GM20000 (cell line): ENCODE data around the gene TPPP3.

ENCODE experiments used
- DNase-seq: peaks from one replicate; pipeline ENCODE4 v3.0.0; 2012; ENCODE audit warnings: low spot score
- CTCF ChIP-seq: IDR thresholded peaks from 2 replicates; pipeline ENCODE4 v1.5.1; 2012; ENCODE audit warnings: mild to moderate bottlenecking, control low read depth; ENCODE audit errors: extremely low read depth, missing control alignments

TPPP3 gene

GRCh38 chr16:67390816-67391423 lies 2.4 kb downstream of the TPPP3 start:
- no peak for TF ChIP-seq CTCF
- DNase-seq: no peak

GRCh38 chr16:67389911-67390815 lies 3.1 kb downstream of the TPPP3 start:
- DNase-seq: no peak
- no peak for TF ChIP-seq CTCF

DNA sequence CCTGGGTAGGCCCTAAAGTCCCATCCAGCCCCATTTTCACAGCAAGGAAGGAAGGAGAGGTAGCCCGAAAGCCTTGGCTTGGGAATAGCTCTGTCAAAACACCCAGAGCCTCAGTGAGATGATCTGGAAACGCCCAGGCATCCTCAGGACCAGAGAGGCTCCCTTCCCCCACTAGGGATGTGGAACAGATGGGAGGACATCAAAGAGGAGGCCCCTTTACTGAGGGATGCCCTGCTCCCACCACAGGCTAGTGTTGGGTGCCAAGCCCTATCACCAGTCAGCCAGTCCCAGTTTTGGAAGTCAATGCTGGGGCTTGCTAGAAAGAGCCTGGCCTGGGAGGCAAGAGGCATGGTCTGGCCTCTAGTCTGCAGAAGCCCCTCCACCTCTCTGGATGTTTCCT lies 4.7 kb downstream of the TPPP3 start:
- TF ChIP-seq CTCF: no peak
- no peak for DNase-seq

- DNase-seq: no peak
- no peak for TF ChIP-seq CTCF
These were observed 5.1 kb downstream of the TPPP3 start for GRCh38 chr16:67388191-67388590.

DNA sequence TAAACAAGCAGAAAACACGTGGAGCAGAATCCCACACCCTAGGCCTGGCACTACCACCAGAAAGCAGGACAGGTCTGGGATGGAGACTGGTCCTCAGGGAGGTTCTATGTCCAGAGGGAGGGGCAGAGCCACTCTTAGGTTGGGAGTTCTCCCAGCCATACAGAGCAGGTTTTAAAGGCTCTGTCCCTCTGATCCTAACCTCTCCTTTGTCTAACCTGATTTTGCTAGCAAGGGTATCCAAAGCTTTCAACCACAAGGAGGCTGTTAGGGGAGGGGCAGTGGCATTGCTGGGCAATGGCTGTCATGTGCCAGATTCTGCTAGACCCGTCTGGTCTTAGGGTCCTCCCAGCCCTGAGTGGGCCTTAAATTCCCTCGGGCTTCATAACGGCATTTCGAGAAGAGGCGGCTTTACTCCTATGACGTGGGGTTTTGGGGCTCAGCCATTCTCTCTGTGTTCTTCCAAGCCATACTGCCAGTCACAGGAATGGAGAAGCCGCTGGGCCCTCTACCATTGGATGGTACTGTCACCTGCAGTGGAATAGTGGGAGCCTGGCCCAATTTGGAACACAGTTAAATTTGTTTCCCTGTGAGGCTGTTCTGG lies 5.7 kb downstream of the TPPP3 start:
- DNase-seq: no peak
- TF ChIP-seq CTCF: no peak

DNA sequence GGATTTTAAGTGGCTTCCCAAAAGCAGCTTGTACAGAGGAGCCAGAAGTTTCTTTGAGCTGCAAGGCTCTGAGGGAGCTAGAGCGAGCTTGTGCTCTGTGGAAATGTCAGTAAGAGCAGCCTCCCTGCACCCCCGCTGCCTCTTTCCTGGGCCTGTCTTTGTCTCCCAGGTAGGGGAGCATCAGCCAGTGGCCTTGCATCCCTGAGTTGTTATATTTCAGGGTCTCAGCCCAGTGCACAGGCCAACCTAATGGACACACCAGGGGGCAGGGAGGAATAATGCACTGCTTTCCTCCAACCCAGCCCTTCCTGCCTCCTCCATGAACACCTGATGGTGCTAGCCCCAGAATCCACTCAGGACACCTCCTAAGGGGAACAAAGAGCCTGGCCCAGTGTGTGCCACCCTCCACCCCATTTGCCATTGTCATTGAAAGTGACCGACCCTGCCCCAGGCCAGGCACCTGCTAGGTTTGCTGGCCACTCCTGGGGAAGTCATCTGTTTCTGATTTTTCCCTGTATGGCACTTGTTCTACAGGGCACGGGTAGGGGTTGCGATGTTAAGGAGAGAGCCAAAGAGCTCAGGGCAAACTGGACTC lies 6.3 kb downstream of the TPPP3 start:
- DNase-seq: no peak
- no peak for TF ChIP-seq CTCF

- no peak for TF ChIP-seq CTCF
These were observed 8.4 kb downstream of the TPPP3 start for GRCh38 chr16:67384778-67385510.

More at GRCh38 chr16:67384778-67385510, 8.4 kb downstream of the TPPP3 start:
- no peak for DNase-seq
